K562 treated with DMSO at 1 percent for 12 hours (cell line): Measurements from ENCODE around the gene ABHD10. TPM values are rescaled to one million over a fixed set of nuclear protein-coding genes. Genes with fewer than 3 reads are reported as not detected.

Source experiments
- total RNA-seq: library from RNA; unstranded; fragments of 300-600 nt; gene quantifications from 2 replicates; pipeline ENCODE4 v1.2.3, GENCODE V29; 2022; ENCODE audit not compliant: insufficient read depth

Gene ABHD10
- 9.1 and 15.1 TPM in 2 replicates for total RNA-seq

GRCh38 chr3:111978583-111979433 is at the start of gene ABHD10:
TSS of gene ABHD10 (plus strand) at chr3:111979026. CDS start at chr3:111979062, 36 bp downstream.

GRCh38 chr3:111998636-111999483 is 20.0 kb downstream of the ABHD10 start, which contains the start of gene TAGLN3:
TSS of gene TAGLN3 (plus strand) at chr3:111998922. CDS start at chr3:111999423, 501 bp downstream.

GRCh38 chr3:112034436-112034835 is 55.6 kb downstream of the ABHD10 start, which contains the start of gene TMPRSS7:
TSS of gene TMPRSS7 (plus strand) at chr3:112034736. CDS start at chr3:112034846, 110 bp downstream.

Other genes with a start within 250 kb of the ABHD10 start
- not detected in 2 replicates for gene PHLDB2, start 119.8 kb upstream of the ABHD10 start, total RNA-seq
- not detected in 2 replicates for gene TAGLN3, start 19.9 kb downstream of the ABHD10 start, total RNA-seq
- not detected in 2 replicates for gene TMPRSS7, start 55.7 kb downstream of the ABHD10 start, total RNA-seq
- gene C3orf52, start 107.4 kb downstream of the ABHD10 start, total RNA-seq: 1.0 and 3.9 TPM in 2 replicates
- gene GCSAM, start 154.2 kb downstream of the ABHD10 start, total RNA-seq: 0.35 TPM in 1 of 2 replicates, not detected in the other